Measurements from ENCODE around the gene PDZD7. TPM values are rescaled to one million over a fixed set of nuclear protein-coding genes. Genes with fewer than 3 reads are reported as not detected.

The PDZD7 gene
- total and polyA plus RNA-seq, 9 of the 15 experiments (the other 6 are each of a cell fraction or from before 2014, with no cell fraction given) = 0.04 to 0.24 (median 0.08) TPM; not detected in 3

DNA sequence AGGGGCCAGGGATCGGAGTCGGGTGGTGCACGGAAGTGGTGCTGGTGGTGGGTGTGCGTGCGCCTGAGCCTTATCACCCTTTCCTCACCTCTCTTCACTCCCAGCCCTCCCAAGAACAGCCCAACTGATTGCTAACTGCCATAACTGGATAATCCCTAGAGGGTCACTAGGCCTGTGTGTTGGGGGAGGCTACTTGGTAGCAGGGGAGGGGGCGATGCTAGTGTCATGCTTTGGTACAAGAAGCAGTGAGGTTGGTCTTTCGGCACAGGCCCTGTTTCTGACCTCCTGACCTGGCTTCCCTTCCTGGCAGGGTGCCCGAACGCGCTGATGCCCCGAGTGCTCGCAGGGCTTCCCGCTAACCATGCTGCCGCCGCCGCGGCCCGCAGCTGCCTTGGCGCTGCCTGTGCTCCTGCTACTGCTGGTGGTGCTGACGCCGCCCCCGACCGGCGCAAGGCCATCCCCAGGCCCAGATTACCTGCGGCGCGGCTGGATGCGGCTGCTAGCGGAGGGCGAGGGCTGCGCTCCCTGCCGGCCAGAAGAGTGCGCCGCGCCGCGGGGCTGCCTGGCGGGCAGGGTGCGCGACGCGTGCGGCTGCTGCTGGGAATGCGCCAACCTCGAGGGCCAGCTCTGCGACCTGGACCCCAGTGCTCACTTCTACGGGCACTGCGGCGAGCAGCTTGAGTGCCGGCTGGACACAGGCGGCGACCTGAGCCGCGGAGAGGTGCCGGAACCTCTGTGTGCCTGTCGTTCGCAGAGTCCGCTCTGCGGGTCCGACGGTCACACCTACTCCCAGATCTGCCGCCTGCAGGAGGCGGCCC, 31.5 kb upstream of the PDZD7 start (continued):
- TF ChIP-seq HMGN3 (IDR thresholded peaks at IDR 0.05; ENCODE audit: borderline replicate concordance, extremely low read depth, insufficient read length, low read depth, low read length) (peak; percentile 55), NR3C1 (CRISPR knock-in tag; IDR thresholded peaks at IDR 0.05) (peak; percentile 56; the same call in 1 of the 2 replicates), LARP7 (IDR thresholded peaks at IDR 0.05) (no peak), CC2D1A (IDR thresholded peaks at IDR 0.05) (no peak), HDAC8 (tag; IDR thresholded peaks at IDR 0.05) (no peak), BRD4 (IDR thresholded peaks at IDR 0.05) (no peak), ZNF586 (CRISPR knock-in tag; conservative IDR thresholded peaks at IDR 0.05) (no peak), TEAD4 (IDR thresholded peaks at IDR 0.05; ENCODE audit: low read length) (no peak), TEAD4 (CRISPR knock-in tag; IDR thresholded peaks at IDR 0.05; ENCODE audit: borderline replicate concordance) (no peak), ZNF274 (IDR thresholded peaks at IDR 0.05; ENCODE audit: borderline replicate concordance, low read depth, low read length) (no peak; the same call in 1 of the 2 replicates)
- TF ChIP-seq, protein P1, sequence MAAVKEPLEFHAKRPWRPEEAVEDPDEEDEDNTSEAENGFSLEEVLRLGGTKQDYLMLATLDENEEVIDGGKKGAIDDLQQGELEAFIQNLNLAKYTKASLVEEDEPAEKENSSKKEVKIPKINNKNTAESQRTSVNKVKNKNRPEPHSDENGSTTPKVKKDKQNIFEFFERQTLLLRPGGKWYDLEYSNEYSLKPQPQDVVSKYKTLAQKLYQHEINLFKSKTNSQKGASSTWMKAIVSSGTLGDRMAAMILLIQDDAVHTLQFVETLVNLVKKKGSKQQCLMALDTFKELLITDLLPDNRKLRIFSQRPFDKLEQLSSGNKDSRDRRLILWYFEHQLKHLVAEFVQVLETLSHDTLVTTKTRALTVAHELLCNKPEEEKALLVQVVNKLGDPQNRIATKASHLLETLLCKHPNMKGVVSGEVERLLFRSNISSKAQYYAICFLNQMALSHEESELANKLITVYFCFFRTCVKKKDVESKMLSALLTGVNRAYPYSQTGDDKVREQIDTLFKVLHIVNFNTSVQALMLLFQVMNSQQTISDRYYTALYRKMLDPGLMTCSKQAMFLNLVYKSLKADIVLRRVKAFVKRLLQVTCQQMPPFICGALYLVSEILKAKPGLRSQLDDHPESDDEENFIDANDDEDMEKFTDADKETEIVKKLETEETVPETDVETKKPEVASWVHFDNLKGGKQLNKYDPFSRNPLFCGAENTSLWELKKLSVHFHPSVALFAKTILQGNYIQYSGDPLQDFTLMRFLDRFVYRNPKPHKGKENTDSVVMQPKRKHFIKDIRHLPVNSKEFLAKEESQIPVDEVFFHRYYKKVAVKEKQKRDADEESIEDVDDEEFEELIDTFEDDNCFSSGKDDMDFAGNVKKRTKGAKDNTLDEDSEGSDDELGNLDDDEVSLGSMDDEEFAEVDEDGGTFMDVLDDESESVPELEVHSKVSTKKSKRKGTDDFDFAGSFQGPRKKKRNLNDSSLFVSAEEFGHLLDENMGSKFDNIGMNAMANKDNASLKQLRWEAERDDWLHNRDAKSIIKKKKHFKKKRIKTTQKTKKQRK (IDR thresholded peaks at IDR 0.05; ENCODE audit: borderline replicate concordance, low read depth, low read length) = no peak
- TF ChIP-seq, protein P2, sequence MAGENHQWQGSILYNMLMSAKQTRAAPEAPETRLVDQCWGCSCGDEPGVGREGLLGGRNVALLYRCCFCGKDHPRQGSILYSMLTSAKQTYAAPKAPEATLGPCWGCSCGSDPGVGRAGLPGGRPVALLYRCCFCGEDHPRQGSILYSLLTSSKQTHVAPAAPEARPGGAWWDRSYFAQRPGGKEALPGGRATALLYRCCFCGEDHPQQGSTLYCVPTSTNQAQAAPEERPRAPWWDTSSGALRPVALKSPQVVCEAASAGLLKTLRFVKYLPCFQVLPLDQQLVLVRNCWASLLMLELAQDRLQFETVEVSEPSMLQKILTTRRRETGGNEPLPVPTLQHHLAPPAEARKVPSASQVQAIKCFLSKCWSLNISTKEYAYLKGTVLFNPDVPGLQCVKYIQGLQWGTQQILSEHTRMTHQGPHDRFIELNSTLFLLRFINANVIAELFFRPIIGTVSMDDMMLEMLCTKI (IDR thresholded peaks at IDR 0.05; ENCODE audit: partially characterized antibody) = no peak
- TF ChIP-seq, protein P3, sequence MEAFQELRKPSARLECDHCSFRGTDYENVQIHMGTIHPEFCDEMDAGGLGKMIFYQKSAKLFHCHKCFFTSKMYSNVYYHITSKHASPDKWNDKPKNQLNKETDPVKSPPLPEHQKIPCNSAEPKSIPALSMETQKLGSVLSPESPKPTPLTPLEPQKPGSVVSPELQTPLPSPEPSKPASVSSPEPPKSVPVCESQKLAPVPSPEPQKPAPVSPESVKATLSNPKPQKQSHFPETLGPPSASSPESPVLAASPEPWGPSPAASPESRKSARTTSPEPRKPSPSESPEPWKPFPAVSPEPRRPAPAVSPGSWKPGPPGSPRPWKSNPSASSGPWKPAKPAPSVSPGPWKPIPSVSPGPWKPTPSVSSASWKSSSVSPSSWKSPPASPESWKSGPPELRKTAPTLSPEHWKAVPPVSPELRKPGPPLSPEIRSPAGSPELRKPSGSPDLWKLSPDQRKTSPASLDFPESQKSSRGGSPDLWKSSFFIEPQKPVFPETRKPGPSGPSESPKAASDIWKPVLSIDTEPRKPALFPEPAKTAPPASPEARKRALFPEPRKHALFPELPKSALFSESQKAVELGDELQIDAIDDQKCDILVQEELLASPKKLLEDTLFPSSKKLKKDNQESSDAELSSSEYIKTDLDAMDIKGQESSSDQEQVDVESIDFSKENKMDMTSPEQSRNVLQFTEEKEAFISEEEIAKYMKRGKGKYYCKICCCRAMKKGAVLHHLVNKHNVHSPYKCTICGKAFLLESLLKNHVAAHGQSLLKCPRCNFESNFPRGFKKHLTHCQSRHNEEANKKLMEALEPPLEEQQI (IDR thresholded peaks at IDR 0.05) = no peak
- TF ChIP-seq, protein P4, sequence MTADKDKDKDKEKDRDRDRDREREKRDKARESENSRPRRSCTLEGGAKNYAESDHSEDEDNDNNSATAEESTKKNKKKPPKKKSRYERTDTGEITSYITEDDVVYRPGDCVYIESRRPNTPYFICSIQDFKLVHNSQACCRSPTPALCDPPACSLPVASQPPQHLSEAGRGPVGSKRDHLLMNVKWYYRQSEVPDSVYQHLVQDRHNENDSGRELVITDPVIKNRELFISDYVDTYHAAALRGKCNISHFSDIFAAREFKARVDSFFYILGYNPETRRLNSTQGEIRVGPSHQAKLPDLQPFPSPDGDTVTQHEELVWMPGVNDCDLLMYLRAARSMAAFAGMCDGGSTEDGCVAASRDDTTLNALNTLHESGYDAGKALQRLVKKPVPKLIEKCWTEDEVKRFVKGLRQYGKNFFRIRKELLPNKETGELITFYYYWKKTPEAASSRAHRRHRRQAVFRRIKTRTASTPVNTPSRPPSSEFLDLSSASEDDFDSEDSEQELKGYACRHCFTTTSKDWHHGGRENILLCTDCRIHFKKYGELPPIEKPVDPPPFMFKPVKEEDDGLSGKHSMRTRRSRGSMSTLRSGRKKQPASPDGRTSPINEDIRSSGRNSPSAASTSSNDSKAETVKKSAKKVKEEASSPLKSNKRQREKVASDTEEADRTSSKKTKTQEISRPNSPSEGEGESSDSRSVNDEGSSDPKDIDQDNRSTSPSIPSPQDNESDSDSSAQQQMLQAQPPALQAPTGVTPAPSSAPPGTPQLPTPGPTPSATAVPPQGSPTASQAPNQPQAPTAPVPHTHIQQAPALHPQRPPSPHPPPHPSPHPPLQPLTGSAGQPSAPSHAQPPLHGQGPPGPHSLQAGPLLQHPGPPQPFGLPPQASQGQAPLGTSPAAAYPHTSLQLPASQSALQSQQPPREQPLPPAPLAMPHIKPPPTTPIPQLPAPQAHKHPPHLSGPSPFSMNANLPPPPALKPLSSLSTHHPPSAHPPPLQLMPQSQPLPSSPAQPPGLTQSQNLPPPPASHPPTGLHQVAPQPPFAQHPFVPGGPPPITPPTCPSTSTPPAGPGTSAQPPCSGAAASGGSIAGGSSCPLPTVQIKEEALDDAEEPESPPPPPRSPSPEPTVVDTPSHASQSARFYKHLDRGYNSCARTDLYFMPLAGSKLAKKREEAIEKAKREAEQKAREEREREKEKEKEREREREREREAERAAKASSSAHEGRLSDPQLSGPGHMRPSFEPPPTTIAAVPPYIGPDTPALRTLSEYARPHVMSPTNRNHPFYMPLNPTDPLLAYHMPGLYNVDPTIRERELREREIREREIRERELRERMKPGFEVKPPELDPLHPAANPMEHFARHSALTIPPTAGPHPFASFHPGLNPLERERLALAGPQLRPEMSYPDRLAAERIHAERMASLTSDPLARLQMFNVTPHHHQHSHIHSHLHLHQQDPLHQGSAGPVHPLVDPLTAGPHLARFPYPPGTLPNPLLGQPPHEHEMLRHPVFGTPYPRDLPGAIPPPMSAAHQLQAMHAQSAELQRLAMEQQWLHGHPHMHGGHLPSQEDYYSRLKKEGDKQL (CRISPR knock-in tag; IDR thresholded peaks at IDR 0.05; ENCODE audit: borderline replicate concordance) = no peak
